ENCODE data around the gene KCTD4.

DNA sequence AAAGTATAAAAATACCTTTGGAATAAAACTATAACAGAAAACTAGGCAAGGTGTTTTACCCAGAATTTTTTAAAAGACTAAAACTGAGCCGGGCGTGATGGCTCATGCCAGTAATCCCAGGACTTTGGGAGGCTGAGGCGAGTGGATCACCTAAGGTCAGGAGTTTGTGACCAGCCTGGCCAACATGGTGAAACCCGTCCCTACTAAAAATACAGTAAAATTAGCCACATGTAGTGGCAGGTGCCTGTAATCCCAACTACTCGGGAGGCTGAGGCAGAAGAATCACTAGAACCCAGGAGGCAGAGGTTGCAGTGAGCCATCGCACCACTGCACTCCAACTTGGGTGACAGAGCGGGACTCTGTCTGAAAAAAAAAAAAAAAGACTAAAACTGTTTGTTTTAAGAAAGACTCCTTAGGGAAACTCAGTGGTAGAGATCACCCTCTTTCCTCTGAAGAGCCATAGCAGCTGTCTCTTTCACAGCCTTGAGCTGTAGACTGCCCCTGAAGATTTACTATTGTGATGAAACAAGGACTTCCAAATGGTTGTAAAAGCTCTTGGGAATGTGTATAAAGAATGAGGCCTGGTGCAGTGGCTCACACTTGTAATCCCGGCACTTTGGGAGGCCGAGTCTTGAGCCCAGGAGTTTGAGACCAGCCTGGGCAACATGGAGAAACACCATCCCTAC is 14.7 kb upstream of the KCTD4 start:
- peak in 2 of 4 donors; percentile 22 to 27 for TF ChIP-seq POLR2AphosphoS5 (IDR thresholded peaks at IDR 0.05)
- TF ChIP-seq, protein P1, sequence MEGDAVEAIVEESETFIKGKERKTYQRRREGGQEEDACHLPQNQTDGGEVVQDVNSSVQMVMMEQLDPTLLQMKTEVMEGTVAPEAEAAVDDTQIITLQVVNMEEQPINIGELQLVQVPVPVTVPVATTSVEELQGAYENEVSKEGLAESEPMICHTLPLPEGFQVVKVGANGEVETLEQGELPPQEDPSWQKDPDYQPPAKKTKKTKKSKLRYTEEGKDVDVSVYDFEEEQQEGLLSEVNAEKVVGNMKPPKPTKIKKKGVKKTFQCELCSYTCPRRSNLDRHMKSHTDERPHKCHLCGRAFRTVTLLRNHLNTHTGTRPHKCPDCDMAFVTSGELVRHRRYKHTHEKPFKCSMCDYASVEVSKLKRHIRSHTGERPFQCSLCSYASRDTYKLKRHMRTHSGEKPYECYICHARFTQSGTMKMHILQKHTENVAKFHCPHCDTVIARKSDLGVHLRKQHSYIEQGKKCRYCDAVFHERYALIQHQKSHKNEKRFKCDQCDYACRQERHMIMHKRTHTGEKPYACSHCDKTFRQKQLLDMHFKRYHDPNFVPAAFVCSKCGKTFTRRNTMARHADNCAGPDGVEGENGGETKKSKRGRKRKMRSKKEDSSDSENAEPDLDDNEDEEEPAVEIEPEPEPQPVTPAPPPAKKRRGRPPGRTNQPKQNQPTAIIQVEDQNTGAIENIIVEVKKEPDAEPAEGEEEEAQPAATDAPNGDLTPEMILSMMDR (IDR thresholded peaks at IDR 0.05), result no peak
- TF ChIP-seq POLR2A (IDR thresholded peaks at IDR 0.05), result no peak
